Fibroblast of the aortic adventitia (primary cell): ENCODE measurements around the gene IGF2. TPM values are rescaled to one million over a fixed set of nuclear protein-coding genes. Genes with fewer than 3 reads are reported as not detected.

Source experiments
- DNase-seq: peaks from one replicate; pipeline ENCODE4 v3.0.0-alpha.2; 2010; ENCODE audit warnings: low read depth
- H3K4me3 ChIP-seq: 2 replicates; pipeline ENCODE4 v1.5.1; 2011; ENCODE audit warnings: low read depth, mild to moderate bottlenecking, control low read depth, low read length, moderate library complexity
- total RNA-seq: library from RNA; depleted of rRNA; stranded (reverse); fragments of >200 nt; gene quantifications from 2 replicates; pipeline ENCODE4 v1.2.3, GENCODE V29; 2012; ENCODE audit warnings: low replicate concordance
- TF ChIP-seq, protein P1 (sequence below): IDR thresholded peaks from 2 replicates; pipeline ENCODE4 v1.5.1; 2011; ENCODE audit warnings: mild to moderate bottlenecking, low read length, control low read depth, inconsistent platforms; ENCODE audit not compliant: insufficient read depth

IGF2 gene
- total RNA-seq, 1 donor = 3.3 TPM

DNA sequence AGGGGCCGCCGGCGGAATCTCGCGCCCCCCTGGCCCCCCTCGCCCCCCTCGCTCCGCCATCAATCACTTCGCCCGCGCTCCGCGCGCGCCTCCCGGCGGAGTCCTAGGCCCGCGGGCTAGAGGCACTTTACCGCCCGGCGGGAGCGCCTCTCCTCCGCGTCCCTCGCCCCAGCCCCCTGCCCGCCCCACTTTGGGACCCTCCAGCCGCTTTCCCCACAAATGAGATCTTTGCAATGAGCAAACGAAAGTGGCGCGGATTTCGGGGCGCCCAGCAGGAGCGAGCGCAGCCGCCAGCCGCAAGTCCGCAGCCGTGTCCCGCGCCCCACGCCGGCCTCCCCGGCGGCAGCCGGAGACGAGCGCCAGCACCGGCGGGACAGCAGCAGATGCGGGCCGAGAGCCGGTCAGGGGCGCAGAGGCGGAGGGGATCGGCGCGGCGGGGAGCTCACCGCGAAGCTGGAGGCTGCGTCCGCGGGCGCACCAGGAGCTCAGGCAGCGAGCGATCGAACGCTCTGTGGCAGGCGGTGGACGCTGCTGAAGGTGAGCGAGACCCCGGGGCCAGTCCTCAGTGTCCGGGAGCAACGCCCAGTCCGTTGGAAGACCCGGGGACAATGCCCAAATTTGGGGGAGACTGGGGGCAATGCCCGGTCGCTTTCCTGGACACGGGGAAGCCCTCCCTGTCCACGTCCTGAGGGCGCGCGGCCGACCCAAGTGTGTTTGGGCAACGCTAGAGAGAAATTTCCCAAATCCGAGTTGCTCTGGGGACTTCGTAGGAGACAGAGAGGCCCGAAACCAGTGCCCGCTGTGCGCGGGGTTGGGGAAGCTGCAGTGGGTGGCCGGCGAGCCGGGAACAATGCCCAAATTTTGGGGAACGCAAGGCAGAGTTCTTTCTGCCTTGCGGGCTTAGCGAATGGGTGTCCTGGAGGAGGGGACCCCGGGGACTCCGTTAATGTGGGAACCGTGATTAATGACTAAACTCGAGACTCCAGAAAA is 1.5 kb upstream of the IGF2 start:
- no peak for DNase-seq
- H3K4me3 ChIP-seq = no peak overlapping the region
- TF ChIP-seq, protein P1, sequence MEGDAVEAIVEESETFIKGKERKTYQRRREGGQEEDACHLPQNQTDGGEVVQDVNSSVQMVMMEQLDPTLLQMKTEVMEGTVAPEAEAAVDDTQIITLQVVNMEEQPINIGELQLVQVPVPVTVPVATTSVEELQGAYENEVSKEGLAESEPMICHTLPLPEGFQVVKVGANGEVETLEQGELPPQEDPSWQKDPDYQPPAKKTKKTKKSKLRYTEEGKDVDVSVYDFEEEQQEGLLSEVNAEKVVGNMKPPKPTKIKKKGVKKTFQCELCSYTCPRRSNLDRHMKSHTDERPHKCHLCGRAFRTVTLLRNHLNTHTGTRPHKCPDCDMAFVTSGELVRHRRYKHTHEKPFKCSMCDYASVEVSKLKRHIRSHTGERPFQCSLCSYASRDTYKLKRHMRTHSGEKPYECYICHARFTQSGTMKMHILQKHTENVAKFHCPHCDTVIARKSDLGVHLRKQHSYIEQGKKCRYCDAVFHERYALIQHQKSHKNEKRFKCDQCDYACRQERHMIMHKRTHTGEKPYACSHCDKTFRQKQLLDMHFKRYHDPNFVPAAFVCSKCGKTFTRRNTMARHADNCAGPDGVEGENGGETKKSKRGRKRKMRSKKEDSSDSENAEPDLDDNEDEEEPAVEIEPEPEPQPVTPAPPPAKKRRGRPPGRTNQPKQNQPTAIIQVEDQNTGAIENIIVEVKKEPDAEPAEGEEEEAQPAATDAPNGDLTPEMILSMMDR = no peak

DNA sequence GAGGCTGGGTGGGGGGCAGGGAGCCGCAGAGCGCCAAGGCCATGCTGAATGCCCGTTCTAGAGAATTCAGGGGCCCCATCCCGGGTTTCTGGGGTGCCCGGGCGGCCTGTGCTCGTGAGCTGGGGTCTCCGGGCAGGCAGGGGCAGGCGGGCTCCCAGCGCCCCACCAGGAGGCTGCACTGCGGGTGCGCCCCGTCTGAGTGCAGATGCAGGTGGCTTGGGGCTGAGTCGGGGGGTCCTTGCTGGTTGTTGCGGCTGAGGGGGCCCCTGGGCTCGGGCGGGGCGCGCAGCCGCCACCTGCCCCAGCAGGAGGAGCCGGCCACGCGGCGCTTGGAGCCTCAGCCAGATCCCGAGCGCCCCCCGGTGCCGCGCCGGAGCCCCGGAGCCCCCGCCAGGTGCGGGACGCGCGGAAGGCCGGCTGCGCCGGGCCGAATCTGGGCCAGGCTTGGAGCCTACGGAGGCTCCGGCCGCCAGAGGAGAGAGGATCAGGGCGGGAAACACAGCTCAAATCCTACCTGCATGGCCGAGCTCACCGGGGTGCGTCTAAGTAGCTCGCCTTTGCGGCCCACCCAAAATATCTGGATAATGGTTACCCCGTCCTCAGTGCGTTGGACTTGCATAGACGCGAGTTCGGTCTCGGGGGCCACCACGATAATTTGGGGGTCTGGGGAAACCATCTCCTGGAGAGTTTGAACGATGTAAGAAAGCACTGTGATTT is 590 bp upstream of the IGF2 start:
- no peak overlapping the region for H3K4me3 ChIP-seq
- no peak for DNase-seq
- TF ChIP-seq, protein P1 = no peak

DNA sequence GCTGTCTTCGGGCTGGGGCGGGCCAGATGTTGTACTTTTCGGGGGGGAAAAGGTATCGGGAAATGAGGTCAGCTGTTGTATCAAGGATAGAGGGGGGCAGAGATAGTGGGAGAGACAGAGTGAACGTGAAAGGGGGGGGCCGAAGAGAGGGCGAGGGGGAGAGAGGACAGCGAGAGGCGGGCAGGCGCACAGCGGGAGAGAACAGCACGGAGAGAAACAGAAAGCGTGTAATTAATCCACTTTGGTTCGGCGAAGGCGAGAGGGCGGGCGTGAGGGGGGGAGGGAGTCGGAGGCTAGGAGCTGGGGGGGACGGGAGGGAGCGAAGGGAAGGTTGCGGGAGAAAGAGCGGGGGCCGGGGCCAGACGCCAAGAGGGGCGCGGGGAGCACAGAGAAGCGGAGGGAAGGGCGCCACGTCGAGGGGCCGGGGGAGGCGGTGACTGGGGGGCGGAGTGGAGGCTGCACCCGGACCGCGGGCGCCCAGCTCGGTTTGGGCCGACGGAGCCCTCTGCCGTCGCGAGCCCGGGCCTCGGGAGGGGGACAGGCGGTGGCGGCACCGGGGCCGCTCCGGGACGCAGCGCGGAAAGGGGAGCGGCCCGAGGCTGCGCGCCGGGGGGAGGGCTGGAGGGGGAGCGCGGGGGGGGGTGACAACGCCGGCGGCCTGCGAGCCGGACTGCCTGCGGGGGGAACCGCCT is 612 bp downstream of the IGF2 start:
- no peak overlapping the region for H3K4me3 ChIP-seq
- DNase-seq = no peak
- TF ChIP-seq, protein P1 = no peak

DNA sequence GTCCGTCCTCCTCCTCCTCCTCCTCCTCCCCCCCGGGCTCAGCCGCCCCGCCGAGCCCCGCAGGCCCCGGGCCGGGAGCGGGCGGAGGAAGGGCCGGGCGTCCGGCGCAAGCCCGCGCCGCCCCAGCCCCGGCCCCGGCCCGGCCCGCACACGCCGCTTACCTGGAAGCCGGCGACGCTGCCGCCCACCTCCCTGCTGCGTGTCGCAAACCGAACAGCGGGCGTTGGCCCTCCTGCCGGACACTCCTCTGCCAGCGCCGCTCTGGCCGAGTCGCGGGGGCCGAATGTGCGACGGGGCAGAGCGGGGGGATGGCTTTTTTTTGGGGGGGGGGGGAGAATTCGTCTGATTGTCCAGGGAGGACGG is 1.1 kb downstream of the IGF2 start:
- DNase-seq = no peak
- TF ChIP-seq, protein P1 = no peak
- no peak overlapping the region for H3K4me3 ChIP-seq

DNA sequence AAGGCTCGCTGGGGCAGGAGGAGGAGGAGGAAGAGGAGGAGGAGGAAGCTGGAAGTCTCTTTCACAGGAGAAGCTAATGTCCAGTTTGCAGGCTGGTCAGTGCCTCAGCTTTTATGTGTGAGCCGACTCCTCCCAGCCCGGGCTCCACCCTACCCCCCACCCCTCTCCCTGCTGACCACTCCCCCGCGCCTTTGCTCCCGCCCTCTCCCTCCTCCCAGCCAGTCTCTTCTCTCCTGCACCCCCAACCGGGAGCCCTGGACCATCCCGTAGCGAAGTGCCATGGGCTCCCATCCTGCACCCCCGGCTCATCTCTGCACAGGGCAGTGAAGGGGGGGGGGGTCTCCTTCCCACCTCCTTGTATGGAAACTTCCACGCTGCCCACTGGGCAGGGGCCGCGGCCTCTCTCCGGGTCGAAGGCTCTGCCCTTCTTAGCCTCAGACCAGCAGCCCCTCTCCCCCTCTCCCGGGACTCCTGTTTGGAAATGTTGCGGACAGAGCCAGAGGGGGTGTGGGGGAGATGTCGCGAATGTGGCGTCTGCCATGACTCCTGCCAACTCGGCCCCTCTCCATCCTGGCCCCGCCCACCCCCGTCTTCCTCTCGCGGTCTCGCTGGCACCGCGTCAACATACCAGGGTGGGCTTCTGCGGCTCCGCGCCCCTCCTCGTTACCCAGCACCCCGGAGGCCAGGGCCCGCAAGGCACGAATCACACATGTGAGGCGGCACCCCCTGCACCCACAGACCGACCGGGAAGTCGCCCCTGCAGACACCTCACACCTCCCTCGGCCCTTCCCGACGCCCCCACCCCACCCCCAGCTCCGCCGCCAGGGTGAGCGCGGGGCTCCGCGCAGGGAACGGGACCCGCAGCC is 1.8 kb downstream of the IGF2 start:
- peak; percentile 11 for DNase-seq
- H3K4me3 ChIP-seq = no peak overlapping the region
- TF ChIP-seq, protein P1 = no peak

DNA sequence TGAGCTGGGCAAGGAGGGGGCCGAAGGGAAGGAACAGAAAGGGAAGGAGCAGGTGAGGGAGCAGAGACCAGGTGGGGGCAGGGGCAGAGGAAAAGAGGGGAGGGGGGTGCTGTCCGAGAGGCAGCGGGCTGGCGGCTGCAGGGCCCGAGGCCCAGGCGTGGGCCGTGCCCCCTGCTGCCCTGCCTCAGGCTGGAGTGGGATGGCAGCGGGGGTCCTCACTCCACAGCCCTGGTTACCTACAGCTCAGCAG is 2.3 kb downstream of the IGF2 start:
- TF ChIP-seq, protein P1 = no peak
- no peak overlapping the region for H3K4me3 ChIP-seq
- DNase-seq = no peak
